HepG2 (cell line): ENCODE measurements around the gene TMEM63B. TPM values are rescaled to one million over a fixed set of nuclear protein-coding genes. Genes with fewer than 3 reads are reported as not detected.

Experiments used
- ATAC-seq: fragments of 200-7000 bp; cut with Tn5 transposase; 3 replicates; pipeline ENCODE4 v1.9.1; 2020; ENCODE audit warnings: mild to moderate bottlenecking, moderate library complexity
- BruUV-seq: library from RNA; stranded (reverse); fragments of 400-500 nt; replicated peaks from 2 replicates; lab custom pipeline; 2021; lab: Mats Ljungman, UMichigan
- CTCF ChIA-PET: fragments of 300-600 bp; formaldehyde crosslinking; extraction: SDS; loops from one replicate; lab custom pipeline; 2021; ENCODE audit warnings: low total read pairs, inconsistent platforms, low intra/inter-chr PET ratio; lab: Yijun Ruan, JAX
- POLR2A ChIA-PET: fragments of 350-600 bp; sonication (Branson Sonifier 250); formaldehyde crosslinking; loops from one replicate; lab custom pipeline; 2020; ENCODE audit warnings: antibody characterized with exemption, inconsistent platforms; lab: Yijun Ruan, JAX
- DNase-seq: peaks from one replicate; pipeline ENCODE4 v3.0.0-alpha.2; 2015; ENCODE audit warnings: low spot score
- FAIRE-seq: peaks from 3 replicates; lab custom pipeline; 2011; peaks lifted over from hg19 to GRCh38; lab: Jason Lieb, UNC
- H2AFZ ChIP-seq: one replicate; pipeline ENCODE4 v1.6.1; 2011; ENCODE audit warnings: low read length, inconsistent platforms
- H3K27ac ChIP-seq: fragments of 300-600 bp; 3 replicates; pipeline ENCODE4 v1.8.0; 2011; ENCODE audit warnings: mixed run types, mild to moderate bottlenecking, mixed read lengths, low read length, inconsistent platforms; ENCODE audit not compliant: insufficient read depth; ENCODE audit errors: extremely low read length
- H3K27me3 ChIP-seq, 2 experiments: fragments of 200-600 bp in 1 of 2; 2 replicates in 1 of 2; 3 replicates in 1 of 2; pipeline versions ENCODE4 v1.6.0 to v1.8.0; 2011; ENCODE audit warnings: low read length in 2 of 2, mild to moderate bottlenecking in 2 of 2, moderate library complexity in 2 of 2, inconsistent platforms in 1 of 2; ENCODE audit not compliant: insufficient read depth in 2 of 2, control insufficient read depth in 1 of 2
- H3K36me3 ChIP-seq, 2 experiments: fragments of 200-600 bp in 1 of 2; replicated peaks in 1 of 2; 2 replicates in 1 of 2; 3 replicates in 1 of 2; pipeline versions ENCODE4 v1.5.1 to v1.8.0; 2011; ENCODE audit warnings: low read length in 2 of 2, inconsistent platforms in 1 of 2; ENCODE audit not compliant: insufficient read depth in 2 of 2, control insufficient read depth in 1 of 2
- H3K4me1 ChIP-seq: 2 replicates; pipeline ENCODE4 v1.5.1; 2012; ENCODE audit warnings: low read length, inconsistent platforms; ENCODE audit not compliant: insufficient read depth
- H3K4me2 ChIP-seq: 2 replicates; pipeline ENCODE4 v1.6.0; 2011; ENCODE audit warnings: low read depth, low read length, inconsistent platforms
- H3K4me3 ChIP-seq, 3 experiments: fragments of 200-600 bp in 1 of 3; sonication (generic), shearing (Covaris generic) in 1 of 3; replicated peaks in 1 of 3; 2 replicates each; pipeline ENCODE4 v1.5.1; 2011 to 2016; ENCODE audit warnings: low read length in 3 of 3, inconsistent platforms in 2 of 3, low read depth in 2 of 3, mild to moderate bottlenecking in 2 of 3, control low read depth in 1 of 3, mixed read lengths in 1 of 3; ENCODE audit not compliant: insufficient read depth in 1 of 3
- H3K79me2 ChIP-seq: one replicate; pipeline ENCODE4 v1.6.1; 2011; ENCODE audit warnings: low read length, inconsistent platforms; ENCODE audit not compliant: insufficient read depth
- H3K9ac ChIP-seq: 2 replicates; pipeline ENCODE4 v1.6.0; 2011; ENCODE audit warnings: mild to moderate bottlenecking, low read depth, low read length, inconsistent platforms; ENCODE audit not compliant: insufficient read depth
- H3K9me3 ChIP-seq: 2 replicates; pipeline ENCODE4 v1.5.1; 2012; ENCODE audit warnings: mild to moderate bottlenecking, low read length
- H4K20me1 ChIP-seq: 2 replicates; pipeline ENCODE4 v1.6.0; 2011; ENCODE audit warnings: inconsistent platforms, mild to moderate bottlenecking, low read length, moderate library complexity; ENCODE audit not compliant: insufficient read depth
- CSRNP1 ChIP-seq: sonication (generic); formaldehyde crosslinking; IDR thresholded peaks from 2 replicates; pipeline ENCODE4 v1.8.1; 2023; ENCODE audit warnings: mild to moderate bottlenecking, missing genetic modification reagents
- FLYWCH1 ChIP-seq: sonication (generic); formaldehyde crosslinking; IDR thresholded peaks from 2 replicates; pipeline ENCODE4 v1.8.1; 2023; ENCODE audit warnings: mild to moderate bottlenecking, missing genetic modification reagents
- FOSL2 ChIP-seq: sonication (generic); formaldehyde crosslinking; IDR thresholded peaks from 2 replicates; pipeline ENCODE4 v1.4.0; 2020; ENCODE audit warnings: missing genetic modification reagents
- FOXK2 ChIP-seq: fragments of 450-650 bp; IDR thresholded peaks from 2 replicates; pipeline ENCODE4 v1.6.1; 2016
- KLF12 ChIP-seq: sonication (generic); formaldehyde crosslinking; IDR thresholded peaks from 2 replicates; pipeline ENCODE4 v1.4.0; 2020; ENCODE audit warnings: missing genetic modification reagents, borderline replicate concordance
- RFXANK ChIP-seq: IDR thresholded peaks from 2 replicates; pipeline ENCODE4 v1.6.1; 2016
- TERF1 ChIP-seq: sonication (generic); formaldehyde crosslinking; IDR thresholded peaks from 2 replicates; pipeline ENCODE4 v1.8.0; 2022; ENCODE audit warnings: mild to moderate bottlenecking, missing genetic modification reagents, moderate library complexity
- ZNF18 ChIP-seq: sonication (generic); formaldehyde crosslinking; IDR thresholded peaks from 2 replicates; pipeline ENCODE4 v1.8.0; 2022; ENCODE audit warnings: mild to moderate bottlenecking, missing genetic modification reagents; ENCODE audit not compliant: insufficient replicate concordance
- WGBS: methylation state at CpG from one replicate; pipeline ENCODE4 v1.1.6; 2017; ENCODE audit warnings: low lambda C conversion rate; 5-methylcytosine and 5-hydroxymethylcytosine counted together
- in situ Hi-C: cut with HindIII; loops from 2 replicates; pipeline ENCODE4 v1.10.0; 2017; ENCODE audit warnings: low pct_unique_long_range_greater_than_20kb; ENCODE audit not compliant: extremely low pct_ligation_motif_present
- intact Hi-C: fragments of 100-400 bp; cut with micrococcal nuclease; formaldehyde crosslinking; loops from one replicate; pipeline ENCODE4 v1.10.0; 2022; ENCODE audit not compliant: unreplicated experiment
- polyA plus RNA-seq, 8 experiments: library from polyadenylated mRNA; depleted of rRNA in 3 of 8; stranded (reverse) in 7 of 8; unstranded in 1 of 8; fragments of >200 nt; fragmentation: Illumina TruSeq in 4 of 8; extraction: Trizol in 4 of 8; gene quantifications; 2 replicates each; pipeline versions ENCODE4 v1.2.1 to v1.2.3, GENCODE V29; 2011 to 2016; ENCODE audit warnings: low read depth in 4 of 8, missing spikeins in 1 of 8, mixed read lengths in 1 of 8; ENCODE audit not compliant: insufficient read depth in 1 of 8
- total RNA-seq, 5 experiments: library from RNA; depleted of rRNA; stranded (reverse); fragments of >200 nt; fragmentation: Illumina TruSeq; extraction: Trizol; gene quantifications; 2 replicates each; pipeline ENCODE4 v1.2.3, GENCODE V29; 2016; ENCODE audit warnings: low read depth in 1 of 5

The TMEM63B gene
- total and polyA plus RNA-seq, 2 of the 13 experiments (the other 11 are each of a cell fraction or from before 2014, with no cell fraction given): 27.4 to 75.8 TPM

GRCh38 chr6:44180406-44180805 lies 53.1 kb downstream of the TMEM63B start:
- DNase-seq (no peak), FAIRE-seq (no peak), ATAC-seq (no peak)
- ChIA-PET CTCF (no interaction called here), POLR2A (interaction anchor here (0.8 to 1.4 kb wide), 4 partner anchors 11 to 66 kb away, joined by 3 to 4 read pairs (median 4); partner anchors contain the start of gene HSP90AB1)
- Histone ChIP-seq H3K36me3 (no peaks in the 10 kb centered on the region), H3K4me1 (peaks cover 60% of the 10 kb centered on the region), H4K20me1 (no peaks in the 10 kb centered on the region), H3K27me3 (peaks cover 0 to 14% of the 10 kb centered on the region in 2 experiments; a peak in 3 of 5 replicates), H3K79me2 (no peaks in the 10 kb centered on the region), H3K27ac (no peak overlapping the region), H3K4me3 (no peak overlapping the region), H3K9ac (no peak overlapping the region), H2AFZ (no peak overlapping the region), H3K9me3 (no peaks in the 10 kb centered on the region), H3K4me2 (no peak overlapping the region)
- TF ChIP-seq KLF12 (CRISPR knock-in tag): no peak
- no peak for TF ChIP-seq FOXK2
- no peak for TF ChIP-seq FLYWCH1 (CRISPR knock-in tag)
- no peak for TF ChIP-seq ZNF18 (CRISPR knock-in tag)
- no peak for TF ChIP-seq CSRNP1
- TF ChIP-seq FOSL2 (CRISPR knock-in tag): no peak
- TF ChIP-seq RFXANK (CRISPR knock-in tag): no peak
- no peak for TF ChIP-seq TERF1
- intact Hi-C loops (no loop called here), in situ Hi-C loops (no loop called here)
- no TSS peak for BruUV-seq
- 44% methylated on average over 4 of the region's 4 CpGs for WGBS
